ENCODE data around the gene DPEP2.
"Not testable (repeated sequence)": the region's sequence is repeated elsewhere in the genome, so short reads cannot be mapped to it uniquely, and the experiment has no call there.

The DPEP2 gene, protein sequence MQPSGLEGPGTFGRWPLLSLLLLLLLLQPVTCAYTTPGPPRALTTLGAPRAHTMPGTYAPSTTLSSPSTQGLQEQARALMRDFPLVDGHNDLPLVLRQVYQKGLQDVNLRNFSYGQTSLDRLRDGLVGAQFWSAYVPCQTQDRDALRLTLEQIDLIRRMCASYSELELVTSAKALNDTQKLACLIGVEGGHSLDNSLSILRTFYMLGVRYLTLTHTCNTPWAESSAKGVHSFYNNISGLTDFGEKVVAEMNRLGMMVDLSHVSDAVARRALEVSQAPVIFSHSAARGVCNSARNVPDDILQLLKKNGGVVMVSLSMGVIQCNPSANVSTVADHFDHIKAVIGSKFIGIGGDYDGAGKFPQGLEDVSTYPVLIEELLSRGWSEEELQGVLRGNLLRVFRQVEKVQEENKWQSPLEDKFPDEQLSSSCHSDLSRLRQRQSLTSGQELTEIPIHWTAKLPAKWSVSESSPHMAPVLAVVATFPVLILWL

DNA sequence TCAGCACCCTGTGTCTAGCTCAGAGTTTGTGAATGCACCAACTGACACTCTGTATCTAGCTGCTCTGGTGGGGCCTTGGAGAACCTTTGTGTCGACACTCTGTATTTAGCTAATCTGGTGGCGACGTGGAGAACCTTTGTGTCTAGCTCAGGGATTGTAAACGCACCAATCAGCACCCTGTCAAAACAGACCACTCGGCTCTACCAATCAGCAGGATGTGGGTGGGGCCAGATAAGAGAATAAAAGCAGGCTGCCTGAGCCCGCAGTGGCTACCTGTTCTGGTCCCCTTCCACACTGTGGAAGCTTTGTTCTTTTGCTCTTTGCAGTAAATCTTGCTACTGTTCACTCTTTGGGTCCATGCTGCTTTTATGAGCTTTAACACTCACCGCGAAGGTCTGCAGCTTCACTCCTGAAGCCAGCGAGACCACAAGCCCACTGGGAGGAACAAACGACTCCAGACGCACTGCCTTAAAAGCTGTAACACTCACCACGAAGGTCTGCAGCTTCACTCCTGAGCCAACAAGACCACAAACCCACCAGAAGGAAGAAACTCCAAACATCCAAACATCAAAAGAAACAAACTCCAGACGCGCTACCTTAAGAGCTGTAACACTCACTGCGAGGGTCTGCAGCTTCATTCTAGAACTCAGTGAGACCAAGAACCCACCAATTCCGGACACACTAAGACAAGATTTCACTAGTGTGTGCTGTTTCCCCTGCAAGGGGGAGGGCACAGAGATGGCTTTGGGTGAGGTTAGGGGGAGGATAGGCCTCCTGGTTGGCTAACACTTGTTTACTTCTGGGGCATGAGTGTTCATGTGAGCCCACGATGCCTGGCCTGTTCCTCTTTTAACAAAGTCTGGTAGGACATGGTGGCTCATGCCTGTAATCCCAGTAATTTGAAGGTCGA is at the start of gene DPEP2:
TSS of gene DPEP2 (minus strand) at position 706 of the 910 bp plus-strand sequence. CDS start 6,272 bp downstream, outside the sequence.
- DNase-seq (ENCODE audit: low read depth in 2 of 2); H3K4me3 ChIP-seq (replicated peaks in 1 of 2; ENCODE audit: low read depth in 2 of 2, low read length in 2 of 2): not testable (repeated sequence)

DNA sequence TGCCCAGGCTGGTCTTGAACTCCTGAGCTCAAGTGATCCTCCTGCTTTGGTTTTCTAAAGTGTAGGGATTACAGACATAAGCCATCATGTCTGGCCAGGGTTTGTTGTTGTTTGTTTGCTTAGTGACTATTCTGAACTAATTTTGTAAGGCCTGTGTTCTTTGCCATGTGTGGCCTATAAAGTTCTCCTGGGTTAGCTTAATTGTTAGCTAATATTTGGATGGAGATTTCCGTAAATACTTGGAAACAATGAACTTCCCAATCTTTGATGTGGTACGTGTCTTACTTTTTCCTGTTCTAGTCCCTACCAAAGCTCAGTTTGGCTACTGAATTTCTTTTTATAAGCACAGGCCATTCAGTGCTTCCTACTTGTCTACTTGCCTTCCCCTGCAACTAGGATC is 48.7 kb upstream of the DPEP2 start:
- TF ChIP-seq, protein P1, sequence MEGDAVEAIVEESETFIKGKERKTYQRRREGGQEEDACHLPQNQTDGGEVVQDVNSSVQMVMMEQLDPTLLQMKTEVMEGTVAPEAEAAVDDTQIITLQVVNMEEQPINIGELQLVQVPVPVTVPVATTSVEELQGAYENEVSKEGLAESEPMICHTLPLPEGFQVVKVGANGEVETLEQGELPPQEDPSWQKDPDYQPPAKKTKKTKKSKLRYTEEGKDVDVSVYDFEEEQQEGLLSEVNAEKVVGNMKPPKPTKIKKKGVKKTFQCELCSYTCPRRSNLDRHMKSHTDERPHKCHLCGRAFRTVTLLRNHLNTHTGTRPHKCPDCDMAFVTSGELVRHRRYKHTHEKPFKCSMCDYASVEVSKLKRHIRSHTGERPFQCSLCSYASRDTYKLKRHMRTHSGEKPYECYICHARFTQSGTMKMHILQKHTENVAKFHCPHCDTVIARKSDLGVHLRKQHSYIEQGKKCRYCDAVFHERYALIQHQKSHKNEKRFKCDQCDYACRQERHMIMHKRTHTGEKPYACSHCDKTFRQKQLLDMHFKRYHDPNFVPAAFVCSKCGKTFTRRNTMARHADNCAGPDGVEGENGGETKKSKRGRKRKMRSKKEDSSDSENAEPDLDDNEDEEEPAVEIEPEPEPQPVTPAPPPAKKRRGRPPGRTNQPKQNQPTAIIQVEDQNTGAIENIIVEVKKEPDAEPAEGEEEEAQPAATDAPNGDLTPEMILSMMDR (IDR thresholded peaks at IDR 0.05; ENCODE audit: low read depth, low read length) = no peak
- H3K4me3 ChIP-seq (replicated peaks in 1 of 2; ENCODE audit: low read depth in 2 of 2, low read length in 2 of 2) = no peak overlapping the region
- DNase-seq (ENCODE audit: low read depth in 2 of 2) = no peak

- TF ChIP-seq, protein P1 (IDR thresholded peaks at IDR 0.05; ENCODE audit: low read depth, low read length) = no peak
- H3K4me3 ChIP-seq (replicated peaks in 1 of 2; ENCODE audit: low read depth in 2 of 2, low read length in 2 of 2) = no peak overlapping the region
- DNase-seq (ENCODE audit: low read depth in 2 of 2) = no peak
These were observed 46.8 kb upstream of the DPEP2 start for GRCh38 chr16:68046106-68046505.

DNA sequence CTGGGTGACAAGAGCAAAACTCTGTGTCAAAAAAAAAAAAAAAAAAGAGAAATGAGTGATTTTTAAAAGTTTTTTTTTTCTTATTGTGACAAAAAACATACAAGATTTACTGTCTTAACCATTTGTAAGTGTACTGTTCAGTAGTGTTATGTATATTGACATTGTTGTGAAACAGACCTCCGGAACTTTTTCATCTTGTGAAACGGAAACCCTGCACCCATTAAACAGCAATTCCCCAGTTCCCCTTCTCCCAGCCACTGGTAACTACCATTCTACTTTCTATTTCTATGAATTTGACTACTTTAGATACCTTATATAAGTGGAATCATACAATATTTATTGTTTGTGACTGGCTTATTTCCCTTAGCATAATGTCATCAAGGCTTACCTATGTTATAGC is 42.5 kb upstream of the DPEP2 start:
- TF ChIP-seq, protein P1 (IDR thresholded peaks at IDR 0.05; ENCODE audit: low read depth, low read length) = no peak
- H3K4me3 ChIP-seq (replicated peaks in 1 of 2; ENCODE audit: low read depth in 2 of 2, low read length in 2 of 2) = no peak overlapping the region
- no peak for DNase-seq (ENCODE audit: low read depth in 2 of 2)

DNA sequence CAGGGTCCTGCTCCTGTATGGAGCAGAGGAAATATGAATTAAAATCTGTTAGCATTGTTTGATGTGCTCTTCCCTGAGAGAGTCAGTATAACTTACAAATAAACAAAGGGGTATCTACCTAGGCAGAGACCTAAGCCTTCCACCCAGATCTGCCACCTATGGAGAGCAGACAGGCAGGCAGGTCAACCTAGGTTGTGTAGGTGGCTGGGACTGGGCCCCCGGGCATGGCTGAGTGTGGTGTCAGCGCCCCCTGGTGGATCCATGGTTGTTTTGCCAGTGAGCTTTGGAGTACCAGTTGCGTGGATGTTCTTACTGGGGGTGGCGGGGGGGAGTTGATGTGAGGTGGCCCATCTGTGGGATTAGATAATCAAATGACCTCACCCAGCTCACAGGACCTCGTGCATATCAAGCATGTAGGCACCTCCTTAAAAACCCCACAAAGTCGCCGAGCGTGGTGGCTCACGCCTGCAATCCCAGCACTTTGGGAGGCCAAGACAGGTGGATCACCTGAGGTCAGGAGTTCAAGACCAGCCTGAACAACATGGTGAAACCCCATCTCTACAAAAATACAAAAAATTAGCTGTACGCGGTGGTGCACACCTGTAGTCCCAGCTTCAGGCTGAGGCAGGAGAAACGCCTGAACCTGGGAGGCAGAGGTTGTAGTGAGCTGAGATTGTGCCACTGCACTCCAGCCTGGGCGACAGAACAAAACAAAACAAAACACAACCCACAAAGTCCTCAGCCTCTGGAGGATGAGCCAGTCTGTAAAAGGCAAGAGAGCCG is 41.4 kb upstream of the DPEP2 start:
- TF ChIP-seq, protein P1 (IDR thresholded peaks at IDR 0.05; ENCODE audit: low read depth, low read length) = peak; percentile 86
- DNase-seq (ENCODE audit: low read depth in 2 of 2) = peak; percentile 69 to 76
- no peak overlapping the region for H3K4me3 ChIP-seq (replicated peaks in 1 of 2; ENCODE audit: low read depth in 2 of 2, low read length in 2 of 2)

GRCh38 chr16:68037841-68038597 is 38.7 kb upstream of the DPEP2 start:
- TF ChIP-seq, protein P1 (IDR thresholded peaks at IDR 0.05; ENCODE audit: low read depth, low read length) = no peak
- no peak overlapping the region for H3K4me3 ChIP-seq (replicated peaks in 1 of 2; ENCODE audit: low read depth in 2 of 2, low read length in 2 of 2)
- no peak for DNase-seq (ENCODE audit: low read depth in 2 of 2)

Measured in cardiac fibroblast (primary cell).